T-helper 2 cell treated with Interferon-gamma antibody and Interleukin-4, amounts not matched to agents 5 μg/mL and 100 μg/mL, for 36 hours (primary cell): ENCODE data around the gene NCOA4.
A peak's percentile ranks its signal among the peaks of the same experiment; 100 is the strongest.

Experiments used
- DNase-seq: peaks from one replicate; pipeline ENCODE4 v3.0.0; 2021; ENCODE audit warnings: low spot score
- H3K27ac Mint-ChIP-seq: one replicate; pipeline ENCODE4 v1.8.0; 2021; ENCODE audit warnings: mild to moderate bottlenecking, mixed read lengths
- H3K27me3 Mint-ChIP-seq: one replicate; pipeline ENCODE4 v1.8.0; 2021; ENCODE audit warnings: low read depth, mixed read lengths
- H3K36me3 Mint-ChIP-seq: one replicate; pipeline ENCODE4 v1.8.0; 2021; ENCODE audit warnings: low read depth, mixed read lengths
- H3K4me1 Mint-ChIP-seq: one replicate; pipeline ENCODE4 v1.8.0; 2021; ENCODE audit warnings: low read depth, mixed read lengths
- H3K4me3 Mint-ChIP-seq: one replicate; pipeline ENCODE4 v1.8.0; 2022; ENCODE audit warnings: mild to moderate bottlenecking, moderate library complexity, mixed read lengths
- H3K9me3 Mint-ChIP-seq: one replicate; pipeline ENCODE4 v1.8.0; 2021; ENCODE audit warnings: mixed read lengths

Gene NCOA4

GRCh38 chr10:46030091-46030937 is at the start of gene NCOA4:
TSS of gene NCOA4 (minus strand) at chr10:46030623. CDS start at chr10:46016680, 13,943 bp downstream.
- peaks cover 15% of the 10 kb centered on the region for H3K36me3 Mint-ChIP-seq
- H3K9me3 Mint-ChIP-seq: no peaks in the 10 kb centered on the region
- H3K27me3 Mint-ChIP-seq: no peaks in the 10 kb centered on the region
- DNase-seq: peak; percentile 95
- peaks cover 36% of the 10 kb centered on the region for H3K4me1 Mint-ChIP-seq
- peak within 1 kb of the TSS; percentile 99 for H3K4me3 Mint-ChIP-seq
- peak within 1 kb of the TSS; percentile 97 for H3K27ac Mint-ChIP-seq

GRCh38 chr10:46079831-46080585 is 49.6 kb upstream of the NCOA4 start:
- H3K4me1 Mint-ChIP-seq: peaks cover 14% of the 10 kb centered on the region
- no peak overlapping the region for H3K27ac Mint-ChIP-seq
- H3K4me3 Mint-ChIP-seq: no peak overlapping the region
- no peaks in the 10 kb centered on the region for H3K36me3 Mint-ChIP-seq
- H3K9me3 Mint-ChIP-seq: no peaks in the 10 kb centered on the region
- DNase-seq: no peak
- H3K27me3 Mint-ChIP-seq: peaks cover 4% of the 10 kb centered on the region

- Mint-ChIP-seq H3K4me3 (no peak overlapping the region), H3K27me3 (peaks cover 4% of the 10 kb centered on the region), H3K36me3 (no peaks in the 10 kb centered on the region), H3K27ac (peak overlapping the region; percentile 14), H3K9me3 (no peaks in the 10 kb centered on the region), H3K4me1 (peaks cover 14% of the 10 kb centered on the region)
- no peak for DNase-seq
Observed at GRCh38 chr10:46077731-46078413, 47.4 kb upstream of the NCOA4 start.

- H3K27me3 Mint-ChIP-seq: peaks cover 2% of the 10 kb centered on the region
- no peak for DNase-seq
- no peak overlapping the region for H3K4me3 Mint-ChIP-seq
- H3K9me3 Mint-ChIP-seq: no peaks in the 10 kb centered on the region
- no peaks in the 10 kb centered on the region for H3K36me3 Mint-ChIP-seq
- peak overlapping the region; percentile 19 for H3K27ac Mint-ChIP-seq
- peaks cover 14% of the 10 kb centered on the region for H3K4me1 Mint-ChIP-seq
Observed at GRCh38 chr10:46077141-46077554, 46.7 kb upstream of the NCOA4 start.

- H3K4me1 Mint-ChIP-seq: peaks cover 12% of the 10 kb centered on the region
- no peak for DNase-seq
- H3K4me3 Mint-ChIP-seq: no peak overlapping the region
- H3K9me3 Mint-ChIP-seq: no peaks in the 10 kb centered on the region
- no peaks in the 10 kb centered on the region for H3K36me3 Mint-ChIP-seq
- H3K27me3 Mint-ChIP-seq: no peaks in the 10 kb centered on the region
- H3K27ac Mint-ChIP-seq: no peak overlapping the region
Observed at GRCh38 chr10:46075869-46076268, 45.4 kb upstream of the NCOA4 start.

- no peaks in the 10 kb centered on the region for H3K9me3 Mint-ChIP-seq
- H3K4me3 Mint-ChIP-seq: no peak overlapping the region
- H3K4me1 Mint-ChIP-seq: peaks cover 17% of the 10 kb centered on the region
- H3K27ac Mint-ChIP-seq: no peak overlapping the region
- no peaks in the 10 kb centered on the region for H3K36me3 Mint-ChIP-seq
- no peak for DNase-seq
- no peaks in the 10 kb centered on the region for H3K27me3 Mint-ChIP-seq
Observed at GRCh38 chr10:46074196-46074946, 43.9 kb upstream of the NCOA4 start.

- no peaks in the 10 kb centered on the region for H3K27me3 Mint-ChIP-seq
- no peak overlapping the region for H3K4me3 Mint-ChIP-seq
- no peak for DNase-seq
- H3K9me3 Mint-ChIP-seq: no peaks in the 10 kb centered on the region
- H3K27ac Mint-ChIP-seq: no peak overlapping the region
- H3K4me1 Mint-ChIP-seq: peaks cover 17% of the 10 kb centered on the region
- no peaks in the 10 kb centered on the region for H3K36me3 Mint-ChIP-seq
Observed at GRCh38 chr10:46073564-46073963, 43.1 kb upstream of the NCOA4 start.

GRCh38 chr10:46070749-46071148 is 40.3 kb upstream of the NCOA4 start:
- Mint-ChIP-seq H3K9me3 (no peaks in the 10 kb centered on the region), H3K36me3 (no peaks in the 10 kb centered on the region), H3K4me3 (no peak overlapping the region)

GRCh38 chr10:46069771-46070463 is 39.5 kb upstream of the NCOA4 start:
- H3K9me3 Mint-ChIP-seq: no peaks in the 10 kb centered on the region
- H3K36me3 Mint-ChIP-seq: no peaks in the 10 kb centered on the region
- H3K27me3 Mint-ChIP-seq: no peaks in the 10 kb centered on the region
- no peak for DNase-seq
- H3K4me3 Mint-ChIP-seq: no peak overlapping the region
- no peak overlapping the region for H3K27ac Mint-ChIP-seq
- H3K4me1 Mint-ChIP-seq: peaks cover 6% of the 10 kb centered on the region

More at GRCh38 chr10:46070749-46071148, 40.3 kb upstream of the NCOA4 start:
- H3K27me3 Mint-ChIP-seq: no peaks in the 10 kb centered on the region
- no peak for DNase-seq
- H3K27ac Mint-ChIP-seq: no peak overlapping the region
- peaks cover 6% of the 10 kb centered on the region for H3K4me1 Mint-ChIP-seq

- DNase-seq: no peak
- no peak overlapping the region for H3K4me3 Mint-ChIP-seq
Observed at GRCh38 chr10:46068905-46069304, 38.5 kb upstream of the NCOA4 start.

GRCh38 chr10:46068117-46068516 is 37.7 kb upstream of the NCOA4 start:
- Mint-ChIP-seq H3K27ac (no peak overlapping the region), H3K4me3 (no peak overlapping the region), H3K4me1 (peaks cover 6% of the 10 kb centered on the region), H3K27me3 (no peaks in the 10 kb centered on the region), H3K36me3 (no peaks in the 10 kb centered on the region), H3K9me3 (no peaks in the 10 kb centered on the region)
- no peak for DNase-seq

More at GRCh38 chr10:46068905-46069304, 38.5 kb upstream of the NCOA4 start:
- Mint-ChIP-seq H3K27me3 (no peaks in the 10 kb centered on the region), H3K9me3 (no peaks in the 10 kb centered on the region), H3K36me3 (no peaks in the 10 kb centered on the region), H3K27ac (no peak overlapping the region), H3K4me1 (peaks cover 6% of the 10 kb centered on the region)

- H3K36me3 Mint-ChIP-seq: no peaks in the 10 kb centered on the region
- no peak overlapping the region for H3K27ac Mint-ChIP-seq
- DNase-seq: no peak
- no peak overlapping the region for H3K4me3 Mint-ChIP-seq
- H3K4me1 Mint-ChIP-seq: no peaks in the 10 kb centered on the region
- peaks cover 4% of the 10 kb centered on the region for H3K27me3 Mint-ChIP-seq
- no peaks in the 10 kb centered on the region for H3K9me3 Mint-ChIP-seq
Observed at GRCh38 chr10:46064269-46064817, 33.9 kb upstream of the NCOA4 start.
